GM12874 (cell line): ENCODE data around the gene CRYBG1.

Experiments
- TF ChIP-seq, protein P1 (sequence below): IDR thresholded peaks from 2 replicates; pipeline ENCODE4 v1.5.1; 2011; ENCODE audit warnings: low read depth, mild to moderate bottlenecking, control low read depth, low read length, moderate library complexity; ENCODE audit not compliant: insufficient read depth

Gene CRYBG1

GRCh38 chr6:106360989-106361430 is 493 bp downstream of the CRYBG1 start:
- TF ChIP-seq, protein P1, sequence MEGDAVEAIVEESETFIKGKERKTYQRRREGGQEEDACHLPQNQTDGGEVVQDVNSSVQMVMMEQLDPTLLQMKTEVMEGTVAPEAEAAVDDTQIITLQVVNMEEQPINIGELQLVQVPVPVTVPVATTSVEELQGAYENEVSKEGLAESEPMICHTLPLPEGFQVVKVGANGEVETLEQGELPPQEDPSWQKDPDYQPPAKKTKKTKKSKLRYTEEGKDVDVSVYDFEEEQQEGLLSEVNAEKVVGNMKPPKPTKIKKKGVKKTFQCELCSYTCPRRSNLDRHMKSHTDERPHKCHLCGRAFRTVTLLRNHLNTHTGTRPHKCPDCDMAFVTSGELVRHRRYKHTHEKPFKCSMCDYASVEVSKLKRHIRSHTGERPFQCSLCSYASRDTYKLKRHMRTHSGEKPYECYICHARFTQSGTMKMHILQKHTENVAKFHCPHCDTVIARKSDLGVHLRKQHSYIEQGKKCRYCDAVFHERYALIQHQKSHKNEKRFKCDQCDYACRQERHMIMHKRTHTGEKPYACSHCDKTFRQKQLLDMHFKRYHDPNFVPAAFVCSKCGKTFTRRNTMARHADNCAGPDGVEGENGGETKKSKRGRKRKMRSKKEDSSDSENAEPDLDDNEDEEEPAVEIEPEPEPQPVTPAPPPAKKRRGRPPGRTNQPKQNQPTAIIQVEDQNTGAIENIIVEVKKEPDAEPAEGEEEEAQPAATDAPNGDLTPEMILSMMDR, result no peak

- TF ChIP-seq, protein P1, result no peak
These were observed 3.1 kb downstream of the CRYBG1 start for GRCh38 chr6:106363401-106364138.

- TF ChIP-seq, protein P1, result no peak
These were observed 9.2 kb downstream of the CRYBG1 start for GRCh38 chr6:106369739-106370138.

DNA sequence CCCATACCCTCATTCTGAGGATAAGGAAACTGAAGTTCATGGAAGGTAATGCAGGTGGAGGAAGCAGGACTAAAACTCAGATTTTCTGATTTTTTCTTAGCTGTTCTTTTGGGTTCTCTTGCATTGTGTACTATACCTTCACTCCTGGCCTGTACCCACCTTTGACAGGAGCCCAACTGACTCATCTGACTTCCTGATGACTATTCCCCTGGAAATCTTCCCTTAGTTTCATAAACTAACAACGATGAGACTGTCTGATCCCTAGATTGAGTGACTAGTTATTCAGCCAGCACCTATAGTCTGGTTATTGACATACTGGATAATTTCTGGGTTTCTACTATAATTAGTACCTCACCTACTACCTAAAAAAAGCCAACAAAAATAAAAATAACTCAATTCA is 10.1 kb downstream of the CRYBG1 start:
- TF ChIP-seq, protein P1, result no peak

DNA sequence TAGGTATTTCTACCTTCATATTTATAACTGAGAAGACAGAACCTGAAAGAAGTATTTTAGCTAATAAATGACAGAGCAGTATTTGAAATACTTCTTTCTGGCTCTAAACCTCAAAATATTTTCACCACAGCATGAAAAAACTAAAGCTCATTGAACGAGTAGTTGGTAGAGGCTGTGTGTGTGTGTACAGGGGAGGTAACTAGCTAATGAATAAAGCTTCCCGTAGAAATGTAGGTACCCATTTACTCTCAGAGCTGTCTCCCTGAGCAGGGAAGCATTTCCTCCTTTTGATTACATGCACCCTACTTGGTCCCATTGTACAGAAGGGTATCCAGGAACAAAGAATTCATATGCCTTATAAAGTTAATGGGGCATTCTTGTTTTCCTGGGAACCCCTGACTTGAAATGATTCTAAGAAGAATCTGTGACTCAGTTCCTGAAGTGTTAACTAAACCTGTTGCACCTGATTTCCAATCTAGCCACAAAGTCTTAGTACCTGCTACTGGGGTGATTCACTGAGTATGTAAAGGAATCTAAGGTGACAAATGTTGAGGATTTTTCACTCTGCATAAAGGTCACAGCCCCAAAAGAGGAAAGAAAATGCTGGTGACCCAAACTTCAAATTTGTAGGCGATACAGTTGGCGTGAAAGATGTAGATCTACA is 12.5 kb downstream of the CRYBG1 start:
- TF ChIP-seq, protein P1, result no peak

- TF ChIP-seq, protein P1, result no peak
These were observed 13.2 kb downstream of the CRYBG1 start for GRCh38 chr6:106373502-106374239.

DNA sequence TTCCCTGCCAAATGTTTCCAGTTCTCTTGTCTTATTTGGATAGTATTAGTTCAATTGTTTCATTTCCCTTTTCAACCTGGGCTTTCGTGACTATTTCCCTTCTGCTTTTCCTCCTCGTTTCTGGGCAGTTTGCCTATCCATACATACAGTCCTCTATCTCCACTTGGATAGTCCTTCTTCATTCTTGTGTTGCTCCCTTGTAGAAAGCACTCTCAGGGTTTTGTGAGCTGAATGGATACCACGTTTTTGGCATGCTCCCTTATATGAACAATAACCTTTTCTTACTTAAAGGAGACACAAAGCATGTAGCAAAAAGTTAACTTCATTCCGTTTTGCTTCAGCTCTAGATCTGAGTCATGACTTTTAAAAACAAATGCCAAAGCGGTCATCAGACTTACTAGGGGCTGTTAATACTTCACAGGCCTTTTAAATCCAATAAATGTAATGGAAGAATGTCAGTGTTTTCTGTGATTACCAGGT is 16.6 kb downstream of the CRYBG1 start:
- TF ChIP-seq, protein P1, result no peak
